Thyroid gland (tissue), 4 donors: ENCODE measurements around the gene RNF126.

Source experiments
- POLR2A ChIP-seq, 2 donors: fragments of 450-650 bp; IDR thresholded peaks; one replicate each; pipeline ENCODE4 v1.6.1; 2017; ENCODE audit warnings: antibody characterized with exemption in 2 of 2, mild to moderate bottlenecking in 2 of 2, moderate library complexity in 1 of 2
- TF ChIP-seq, protein P1 (sequence below), 6 experiments: fragments of 200-600 bp in 3 of 6; fragments of 450-650 bp in 3 of 6; sonication (generic) in 3 of 6; IDR thresholded peaks; one replicate each; pipeline ENCODE4 v1.5.1; 2016 to 2019; ENCODE audit warnings: antibody characterized with exemption in 6 of 6, mild to moderate bottlenecking in 2 of 6, inconsistent platforms in 1 of 6, moderate library complexity in 1 of 6

DNA sequence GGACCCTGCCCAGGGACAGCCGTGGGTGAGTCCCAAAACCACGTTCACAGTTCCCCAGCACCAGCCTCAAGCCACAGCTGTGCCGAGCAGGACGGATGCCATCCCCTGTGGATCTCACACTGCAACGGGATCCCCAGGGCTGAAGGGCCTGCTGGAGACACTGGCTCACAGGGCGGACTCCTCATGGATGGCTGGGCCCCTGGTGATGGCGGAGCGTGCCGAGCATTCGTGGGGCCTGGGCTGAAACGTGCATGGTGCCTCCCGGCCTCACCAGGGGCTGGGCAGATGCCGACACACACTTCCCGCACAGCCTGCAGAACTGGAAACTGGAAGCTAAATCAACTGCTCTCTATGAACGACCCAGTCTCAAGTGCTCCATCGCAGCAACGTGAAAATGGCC is 9.6 kb downstream of the RNF126 start:
- TF ChIP-seq, protein P1, sequence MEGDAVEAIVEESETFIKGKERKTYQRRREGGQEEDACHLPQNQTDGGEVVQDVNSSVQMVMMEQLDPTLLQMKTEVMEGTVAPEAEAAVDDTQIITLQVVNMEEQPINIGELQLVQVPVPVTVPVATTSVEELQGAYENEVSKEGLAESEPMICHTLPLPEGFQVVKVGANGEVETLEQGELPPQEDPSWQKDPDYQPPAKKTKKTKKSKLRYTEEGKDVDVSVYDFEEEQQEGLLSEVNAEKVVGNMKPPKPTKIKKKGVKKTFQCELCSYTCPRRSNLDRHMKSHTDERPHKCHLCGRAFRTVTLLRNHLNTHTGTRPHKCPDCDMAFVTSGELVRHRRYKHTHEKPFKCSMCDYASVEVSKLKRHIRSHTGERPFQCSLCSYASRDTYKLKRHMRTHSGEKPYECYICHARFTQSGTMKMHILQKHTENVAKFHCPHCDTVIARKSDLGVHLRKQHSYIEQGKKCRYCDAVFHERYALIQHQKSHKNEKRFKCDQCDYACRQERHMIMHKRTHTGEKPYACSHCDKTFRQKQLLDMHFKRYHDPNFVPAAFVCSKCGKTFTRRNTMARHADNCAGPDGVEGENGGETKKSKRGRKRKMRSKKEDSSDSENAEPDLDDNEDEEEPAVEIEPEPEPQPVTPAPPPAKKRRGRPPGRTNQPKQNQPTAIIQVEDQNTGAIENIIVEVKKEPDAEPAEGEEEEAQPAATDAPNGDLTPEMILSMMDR (IDR thresholded peaks at IDR 0.05), result no peak
- TF ChIP-seq POLR2A (IDR thresholded peaks at IDR 0.05), result no peak
